SK-N-SH treated with all-trans-retinoic acid at 6 μM for 48 hours (cell line): ENCODE data around the gene FXR1.

Source experiments
- RARB ChIP-seq: fragments of 250-450 bp; sonication (Bioruptor Pico); IDR thresholded peaks from 2 replicates; pipeline ENCODE4 v1.8.0; 2021; ENCODE audit warnings: mild to moderate bottlenecking, moderate library complexity
- SNAI2 ChIP-seq: fragments of 250-450 bp; sonication (Bioruptor Pico); IDR thresholded peaks from 2 replicates; pipeline ENCODE4 v1.5.0; 2020; ENCODE audit warnings: mild to moderate bottlenecking, moderate library complexity
- ZFP3 ChIP-seq: fragments of 250-450 bp; sonication (Bioruptor Pico); IDR thresholded peaks from 2 replicates; pipeline ENCODE4 v1.5.0; 2020; ENCODE audit warnings: mild to moderate bottlenecking, moderate library complexity
- TF ChIP-seq, protein P1 (sequence below): fragments of 250-450 bp; sonication (Bioruptor Pico); IDR thresholded peaks from 2 replicates; pipeline ENCODE4 v1.5.1; 2021; ENCODE audit warnings: mild to moderate bottlenecking, moderate library complexity
- TF ChIP-seq, protein P2 (sequence below): fragments of 250-450 bp; sonication (Bioruptor Pico); IDR thresholded peaks from 2 replicates; pipeline ENCODE4 v1.5.1; 2020; ENCODE audit warnings: low read depth, mild to moderate bottlenecking, moderate library complexity
- TF ChIP-seq, protein P3 (sequence below): fragments of 250-450 bp; sonication (Bioruptor Pico); IDR thresholded peaks from 2 replicates; pipeline ENCODE4 v1.8.0; 2020; ENCODE audit warnings: mild to moderate bottlenecking, moderate library complexity, borderline replicate concordance

DNA sequence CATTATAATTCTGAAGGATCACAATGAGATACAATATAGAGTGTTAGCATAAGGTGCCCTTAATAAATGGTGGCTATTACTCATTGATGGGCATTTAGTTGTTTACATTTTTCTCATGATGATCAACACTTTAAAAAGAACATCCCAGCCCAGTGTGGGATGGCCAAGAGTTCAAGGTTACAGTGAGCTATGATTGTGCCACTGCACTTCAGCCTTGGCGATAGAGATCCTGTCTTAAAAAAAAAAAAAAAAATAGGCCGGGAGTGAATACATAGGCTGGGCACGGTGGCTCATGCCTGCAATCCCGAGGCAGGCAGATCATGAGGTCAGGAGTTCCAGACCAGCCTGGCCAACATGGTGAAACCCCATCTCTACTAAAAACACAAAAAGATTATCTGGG lies 1.6 kb upstream of the FXR1 start:
- TF ChIP-seq, protein P1, sequence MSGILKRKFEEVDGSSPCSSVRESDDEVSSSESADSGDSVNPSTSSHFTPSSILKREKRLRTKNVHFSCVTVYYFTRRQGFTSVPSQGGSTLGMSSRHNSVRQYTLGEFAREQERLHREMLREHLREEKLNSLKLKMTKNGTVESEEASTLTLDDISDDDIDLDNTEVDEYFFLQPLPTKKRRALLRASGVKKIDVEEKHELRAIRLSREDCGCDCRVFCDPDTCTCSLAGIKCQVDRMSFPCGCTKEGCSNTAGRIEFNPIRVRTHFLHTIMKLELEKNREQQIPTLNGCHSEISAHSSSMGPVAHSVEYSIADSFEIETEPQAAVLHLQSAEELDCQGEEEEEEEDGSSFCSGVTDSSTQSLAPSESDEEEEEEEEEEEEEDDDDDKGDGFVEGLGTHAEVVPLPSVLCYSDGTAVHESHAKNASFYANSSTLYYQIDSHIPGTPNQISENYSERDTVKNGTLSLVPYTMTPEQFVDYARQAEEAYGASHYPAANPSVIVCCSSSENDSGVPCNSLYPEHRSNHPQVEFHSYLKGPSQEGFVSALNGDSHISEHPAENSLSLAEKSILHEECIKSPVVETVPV = no peak
- TF ChIP-seq RARB (CRISPR knock-in tag) (no peak), ZFP3 (no peak), SNAI2 (no peak)
- TF ChIP-seq, protein P2, sequence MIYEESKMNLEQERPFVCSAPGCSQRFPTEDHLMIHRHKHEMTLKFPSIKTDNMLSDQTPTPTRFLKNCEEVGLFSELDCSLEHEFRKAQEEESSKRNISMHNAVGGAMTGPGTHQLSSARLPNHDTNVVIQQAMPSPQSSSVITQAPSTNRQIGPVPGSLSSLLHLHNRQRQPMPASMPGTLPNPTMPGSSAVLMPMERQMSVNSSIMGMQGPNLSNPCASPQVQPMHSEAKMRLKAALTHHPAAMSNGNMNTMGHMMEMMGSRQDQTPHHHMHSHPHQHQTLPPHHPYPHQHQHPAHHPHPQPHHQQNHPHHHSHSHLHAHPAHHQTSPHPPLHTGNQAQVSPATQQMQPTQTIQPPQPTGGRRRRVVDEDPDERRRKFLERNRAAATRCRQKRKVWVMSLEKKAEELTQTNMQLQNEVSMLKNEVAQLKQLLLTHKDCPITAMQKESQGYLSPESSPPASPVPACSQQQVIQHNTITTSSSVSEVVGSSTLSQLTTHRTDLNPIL (CRISPR knock-in tag) = no peak
- TF ChIP-seq, protein P3, sequence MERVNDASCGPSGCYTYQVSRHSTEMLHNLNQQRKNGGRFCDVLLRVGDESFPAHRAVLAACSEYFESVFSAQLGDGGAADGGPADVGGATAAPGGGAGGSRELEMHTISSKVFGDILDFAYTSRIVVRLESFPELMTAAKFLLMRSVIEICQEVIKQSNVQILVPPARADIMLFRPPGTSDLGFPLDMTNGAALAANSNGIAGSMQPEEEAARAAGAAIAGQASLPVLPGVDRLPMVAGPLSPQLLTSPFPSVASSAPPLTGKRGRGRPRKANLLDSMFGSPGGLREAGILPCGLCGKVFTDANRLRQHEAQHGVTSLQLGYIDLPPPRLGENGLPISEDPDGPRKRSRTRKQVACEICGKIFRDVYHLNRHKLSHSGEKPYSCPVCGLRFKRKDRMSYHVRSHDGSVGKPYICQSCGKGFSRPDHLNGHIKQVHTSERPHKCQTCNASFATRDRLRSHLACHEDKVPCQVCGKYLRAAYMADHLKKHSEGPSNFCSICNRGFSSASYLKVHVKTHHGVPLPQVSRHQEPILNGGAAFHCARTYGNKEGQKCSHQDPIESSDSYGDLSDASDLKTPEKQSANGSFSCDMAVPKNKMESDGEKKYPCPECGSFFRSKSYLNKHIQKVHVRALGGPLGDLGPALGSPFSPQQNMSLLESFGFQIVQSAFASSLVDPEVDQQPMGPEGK (CRISPR knock-in tag) = no peak
